ENCODE data around the gene ESRRA.
A peak's percentile ranks its signal among the peaks of the same experiment; 100 is the strongest.

ESRRA gene

GRCh38 chr11:64351136-64351631 lies 45.9 kb downstream of the ESRRA start:
- DNase-seq (ENCODE audit: low read depth in 3 of 3), result no peak

GRCh38 chr11:64352099-64352994 lies 47.0 kb downstream of the ESRRA start:
- no peak for DNase-seq (ENCODE audit: low read depth in 3 of 3)

GRCh38 chr11:64352995-64353714 lies 47.8 kb downstream of the ESRRA start:
- DNase-seq (ENCODE audit: low read depth in 3 of 3), result no peak

GRCh38 chr11:64353715-64354506 lies 48.6 kb downstream of the ESRRA start:
- no peak for DNase-seq (ENCODE audit: low read depth in 3 of 3)

- DNase-seq (ENCODE audit: low read depth in 3 of 3), result peak in 1 of 3 experiments; percentile 46
Measured at GRCh38 chr11:64355078-64355940, 50.0 kb downstream of the ESRRA start.

GRCh38 chr11:64356498-64357411 lies 51.4 kb downstream of the ESRRA start:
- peak in 1 of 3 experiments; percentile 41 for DNase-seq (ENCODE audit: low read depth in 3 of 3)

- DNase-seq (ENCODE audit: low read depth in 3 of 3), result no peak
Measured at GRCh38 chr11:64357446-64357845, 52.1 kb downstream of the ESRRA start.

- DNase-seq (ENCODE audit: low read depth in 3 of 3), result peak in 1 of 3 experiments; percentile 59
Measured at GRCh38 chr11:64357904-64358535, 52.7 kb downstream of the ESRRA start.

- no peak for DNase-seq (ENCODE audit: low read depth in 3 of 3)
Measured at GRCh38 chr11:64358536-64358906, 53.2 kb downstream of the ESRRA start.

- DNase-seq (ENCODE audit: low read depth in 3 of 3), result peak in 1 of 3 experiments; percentile 52
Measured at GRCh38 chr11:64358907-64359711, 53.8 kb downstream of the ESRRA start, which contains the start of gene RPS6KA4. Gene RPS6KA4, plus strand, starts transcription at chr11:64359162. Its CDS starts 74 bp downstream, at chr11:64359236.

GRCh38 chr11:64359712-64360445 lies 54.6 kb downstream of the ESRRA start:
- DNase-seq (ENCODE audit: low read depth in 3 of 3), result peak in 1 of 3 experiments; percentile 34

- DNase-seq (ENCODE audit: low read depth in 3 of 3), result no peak
Measured at GRCh38 chr11:64360448-64360921, 55.2 kb downstream of the ESRRA start.

GRCh38 chr11:64361659-64362058 lies 56.3 kb downstream of the ESRRA start:
- no peak for DNase-seq (ENCODE audit: low read depth in 3 of 3)

- DNase-seq (ENCODE audit: low read depth in 3 of 3), result no peak
Measured at GRCh38 chr11:64362339-64362738, 57.0 kb downstream of the ESRRA start.

GRCh38 chr11:64364435-64364834 lies 59.1 kb downstream of the ESRRA start:
- DNase-seq (ENCODE audit: low read depth in 3 of 3), result no peak

GRCh38 chr11:64364911-64365310 lies 59.6 kb downstream of the ESRRA start:
- no peak for DNase-seq (ENCODE audit: low read depth in 3 of 3)
